HCT116 (cell line): ENCODE results near the gene POU2AF1. TPM values are rescaled to one million over a fixed set of nuclear protein-coding genes. Genes with fewer than 3 reads are reported as not detected.

Experiments used
- ATAC-seq: fragments of 200-7000 bp; cut with Tn5 transposase; 2 replicates; pipeline ENCODE4 v1.9.1; 2020; ENCODE audit warnings: mild to moderate bottlenecking, moderate library complexity
- BruUV-seq: library from RNA; stranded (reverse); fragments of 400-500 nt; replicated peaks from 2 replicates; lab custom pipeline; 2021; lab: Mats Ljungman, UMichigan
- CTCF ChIA-PET: fragments of 300-600 bp; sonication (Branson Sonifier 250); formaldehyde crosslinking; loops from one replicate; lab custom pipeline; 2021; ENCODE audit warnings: antibody characterized with exemption; lab: Charles Lee
- POLR2A ChIA-PET: fragments of 300-600, 350-600 bp; sonication (Branson Sonifier 250); formaldehyde crosslinking; loops from one replicate; lab custom pipeline; 2021; ENCODE audit warnings: antibody characterized with exemption; lab: Charles Lee
- RAD21 ChIA-PET, 2 experiments: fragments of 300-600 bp; sonication (Branson Sonifier 250); formaldehyde crosslinking; loops; one replicate each; lab custom pipeline; 2023; ENCODE audit warnings: low total read pairs in 2 of 2; ENCODE audit not compliant: uncharacterized antibody in 2 of 2, unreplicated experiment in 2 of 2, low non-redundant PET in 1 of 2; lab: Charles Lee
- DNase-seq: peaks from one replicate; pipeline ENCODE4 v3.0.0-alpha.2; 2010; ENCODE audit warnings: low read depth, low spot score
- H2AFZ ChIP-seq: fragments of 200-600 bp; shearing (Covaris generic), sonication (generic); 2 replicates; pipeline ENCODE4 v1.6.1; 2017; ENCODE audit warnings: low read depth, mixed run types, mixed read lengths, antibody characterized with exemption, low read length; ENCODE audit not compliant: poor library complexity, severe bottlenecking
- H3K27ac ChIP-seq: 2 replicates; pipeline ENCODE4 v1.5.1; 2012; ENCODE audit warnings: low read depth, low read length
- H3K27me3 ChIP-seq: fragments of 200-600 bp; sonication (generic); 2 replicates; pipeline ENCODE4 v1.6.1; 2016; ENCODE audit warnings: mixed run types, low read length, mixed read lengths; ENCODE audit not compliant: insufficient read depth
- H3K36me3 ChIP-seq, 2 experiments: fragments of 200-500 bp in 1 of 2; fragments of 200-600 bp in 1 of 2; sonication (Bioruptor generic) in 1 of 2; sonication (generic) in 1 of 2; 2 replicates each; pipeline versions ENCODE4 v1.5.1 to v1.6.1; 2014 to 2016; ENCODE audit warnings: low read length in 2 of 2, inconsistent platforms in 1 of 2, mixed read lengths in 1 of 2, mixed run types in 1 of 2; ENCODE audit not compliant: insufficient read depth in 2 of 2, control insufficient read depth in 1 of 2
- H3K4me1 ChIP-seq, 2 experiments: fragments of 200-600 bp in 1 of 2; sonication (generic) in 1 of 2; 2 replicates each; pipeline versions ENCODE4 v1.5.1 to v1.6.1; 2012 to 2017; ENCODE audit warnings: low read length in 2 of 2, inconsistent platforms in 1 of 2, mild to moderate bottlenecking in 1 of 2, mixed read lengths in 1 of 2, mixed run types in 1 of 2, moderate library complexity in 1 of 2; ENCODE audit not compliant: insufficient read depth in 2 of 2, control insufficient read depth in 1 of 2
- H3K4me2 ChIP-seq: fragments of 200-600 bp; sonication (generic); 2 replicates; pipeline ENCODE4 v1.6.1; 2017; ENCODE audit warnings: mixed run types, low read length, mixed read lengths
- H3K4me3 ChIP-seq, 2 experiments: fragments of 200-600 bp in 1 of 2; sonication (generic) in 1 of 2; replicated peaks in 1 of 2; 2 replicates each; pipeline ENCODE4 v1.5.1; 2011 to 2016; ENCODE audit warnings: low read length in 2 of 2, control low read depth in 1 of 2, low read depth in 1 of 2, mild to moderate bottlenecking in 1 of 2, mixed read lengths in 1 of 2, mixed run types in 1 of 2
- H3K79me2 ChIP-seq: fragments of 200-600 bp; sonication (generic); 2 replicates; pipeline ENCODE4 v1.6.1; 2017; ENCODE audit warnings: mild to moderate bottlenecking, mixed run types, low read length, moderate library complexity, mixed read lengths; ENCODE audit not compliant: insufficient read depth
- H3K9ac ChIP-seq: fragments of 200-600 bp; sonication (generic); 2 replicates; pipeline ENCODE4 v1.6.1; 2016; ENCODE audit warnings: low read length, mixed read lengths
- H3K9me2 ChIP-seq: fragments of 200-600 bp; sonication (generic), shearing (Covaris generic); 2 replicates; pipeline ENCODE4 v1.6.1; 2017; ENCODE audit warnings: mixed run types, mild to moderate bottlenecking, moderate library complexity; ENCODE audit not compliant: insufficient read depth
- H3K9me3 ChIP-seq, 2 experiments: fragments of 200-500 bp in 1 of 2; fragments of 200-600 bp in 1 of 2; sonication (Bioruptor generic) in 1 of 2; sonication (generic) in 1 of 2; 2 replicates each; pipeline ENCODE4 v1.6.1; 2014 to 2017; ENCODE audit warnings: low read length in 2 of 2, mixed read lengths in 2 of 2, inconsistent platforms in 1 of 2, low read depth in 1 of 2, mild to moderate bottlenecking in 1 of 2, mixed run types in 1 of 2, moderate library complexity in 1 of 2; ENCODE audit not compliant: control insufficient read depth in 1 of 2, insufficient read depth in 1 of 2
- H4K20me1 ChIP-seq: fragments of 200-600 bp; sonication (generic), shearing (Covaris generic); 2 replicates; pipeline ENCODE4 v1.6.1; 2017; ENCODE audit warnings: mixed run types, mild to moderate bottlenecking, moderate library complexity; ENCODE audit not compliant: insufficient read depth
- CEBPB ChIP-seq: IDR thresholded peaks from 2 replicates; pipeline ENCODE4 v1.6.1; 2012; ENCODE audit warnings: low read depth
- EGR1 ChIP-seq: IDR thresholded peaks from 2 replicates; pipeline ENCODE4 v1.6.1; 2012; ENCODE audit warnings: low read depth
- ELF1 ChIP-seq: IDR thresholded peaks from 2 replicates; pipeline ENCODE4 v1.6.1; 2012; ENCODE audit warnings: low read depth, borderline replicate concordance
- POLR2AphosphoS5 ChIP-seq: IDR thresholded peaks from 2 replicates; pipeline ENCODE4 v1.6.1; 2011; ENCODE audit warnings: mild to moderate bottlenecking, low read depth, low read length, moderate library complexity
- ZFX ChIP-seq: fragments of 450-650 bp; IDR thresholded peaks from 2 replicates; pipeline ENCODE4 v1.6.1; 2017
- ZNF274 ChIP-seq: fragments of 200-500 bp; sonication (Bioruptor generic); IDR thresholded peaks from 2 replicates; pipeline ENCODE4 v1.6.1; 2014; ENCODE audit warnings: mild to moderate bottlenecking, low read depth, low read length, inconsistent platforms
- intact Hi-C: fragments of 100-400 bp; cut with micrococcal nuclease; formaldehyde crosslinking; loops from 2 replicates; pipeline ENCODE4 v1.10.0; 2022
- total RNA-seq: library from RNA; stranded (reverse); gene quantifications from one replicate; pipeline ENCODE4 v1.2.1, GENCODE V29; 2021; ENCODE audit not compliant: unreplicated experiment
- TF ChIP-seq, protein P1 (sequence below): IDR thresholded peaks from 2 replicates; pipeline ENCODE4 v1.6.1; 2012
- TF ChIP-seq, protein P2 (sequence below): IDR thresholded peaks from 2 replicates; pipeline ENCODE4 v1.6.1; 2011; ENCODE audit warnings: mild to moderate bottlenecking, low read length, moderate library complexity; ENCODE audit not compliant: insufficient replicate concordance; ENCODE audit errors: extremely low read depth
- TF ChIP-seq, protein P3 (sequence below): IDR thresholded peaks from 2 replicates; pipeline ENCODE4 v1.6.1; 2012; ENCODE audit warnings: low read depth

Gene POU2AF1
- total RNA-seq, 1 experiment from 2014 or later = 0.17 TPM

DNA sequence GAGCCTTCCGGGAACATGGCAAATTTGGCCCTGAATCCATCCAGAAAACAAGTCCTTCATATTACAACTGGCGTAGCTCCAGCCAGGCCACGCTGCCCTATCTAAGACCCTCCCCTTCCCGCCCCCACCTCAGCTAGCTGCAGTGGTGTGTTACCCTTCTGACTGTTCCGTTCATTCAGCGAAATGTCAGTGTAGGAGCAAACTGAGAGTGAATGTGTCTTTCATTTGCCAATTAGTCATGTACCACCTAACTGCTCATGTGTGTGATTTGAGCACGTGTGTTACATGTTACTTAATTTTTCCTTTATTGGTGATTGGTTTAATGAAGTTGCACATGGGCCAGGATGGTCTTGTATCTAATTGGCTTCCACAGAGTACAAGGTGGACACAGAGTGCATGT is 34.8 kb upstream of the POU2AF1 start:
- TF ChIP-seq ELF1 (no peak), EGR1 (no peak), CEBPB (no peak), ZNF274 (no peak), POLR2AphosphoS5 (no peak), ZFX (no peak)
- TF ChIP-seq, protein P1, sequence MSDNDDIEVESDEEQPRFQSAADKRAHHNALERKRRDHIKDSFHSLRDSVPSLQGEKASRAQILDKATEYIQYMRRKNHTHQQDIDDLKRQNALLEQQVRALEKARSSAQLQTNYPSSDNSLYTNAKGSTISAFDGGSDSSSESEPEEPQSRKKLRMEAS = no peak
- TF ChIP-seq, protein P2, sequence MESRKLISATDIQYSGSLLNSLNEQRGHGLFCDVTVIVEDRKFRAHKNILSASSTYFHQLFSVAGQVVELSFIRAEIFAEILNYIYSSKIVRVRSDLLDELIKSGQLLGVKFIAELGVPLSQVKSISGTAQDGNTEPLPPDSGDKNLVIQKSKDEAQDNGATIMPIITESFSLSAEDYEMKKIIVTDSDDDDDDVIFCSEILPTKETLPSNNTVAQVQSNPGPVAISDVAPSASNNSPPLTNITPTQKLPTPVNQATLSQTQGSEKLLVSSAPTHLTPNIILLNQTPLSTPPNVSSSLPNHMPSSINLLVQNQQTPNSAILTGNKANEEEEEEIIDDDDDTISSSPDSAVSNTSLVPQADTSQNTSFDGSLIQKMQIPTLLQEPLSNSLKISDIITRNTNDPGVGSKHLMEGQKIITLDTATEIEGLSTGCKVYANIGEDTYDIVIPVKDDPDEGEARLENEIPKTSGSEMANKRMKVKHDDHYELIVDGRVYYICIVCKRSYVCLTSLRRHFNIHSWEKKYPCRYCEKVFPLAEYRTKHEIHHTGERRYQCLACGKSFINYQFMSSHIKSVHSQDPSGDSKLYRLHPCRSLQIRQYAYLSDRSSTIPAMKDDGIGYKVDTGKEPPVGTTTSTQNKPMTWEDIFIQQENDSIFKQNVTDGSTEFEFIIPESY = no peak
- TF ChIP-seq, protein P3, sequence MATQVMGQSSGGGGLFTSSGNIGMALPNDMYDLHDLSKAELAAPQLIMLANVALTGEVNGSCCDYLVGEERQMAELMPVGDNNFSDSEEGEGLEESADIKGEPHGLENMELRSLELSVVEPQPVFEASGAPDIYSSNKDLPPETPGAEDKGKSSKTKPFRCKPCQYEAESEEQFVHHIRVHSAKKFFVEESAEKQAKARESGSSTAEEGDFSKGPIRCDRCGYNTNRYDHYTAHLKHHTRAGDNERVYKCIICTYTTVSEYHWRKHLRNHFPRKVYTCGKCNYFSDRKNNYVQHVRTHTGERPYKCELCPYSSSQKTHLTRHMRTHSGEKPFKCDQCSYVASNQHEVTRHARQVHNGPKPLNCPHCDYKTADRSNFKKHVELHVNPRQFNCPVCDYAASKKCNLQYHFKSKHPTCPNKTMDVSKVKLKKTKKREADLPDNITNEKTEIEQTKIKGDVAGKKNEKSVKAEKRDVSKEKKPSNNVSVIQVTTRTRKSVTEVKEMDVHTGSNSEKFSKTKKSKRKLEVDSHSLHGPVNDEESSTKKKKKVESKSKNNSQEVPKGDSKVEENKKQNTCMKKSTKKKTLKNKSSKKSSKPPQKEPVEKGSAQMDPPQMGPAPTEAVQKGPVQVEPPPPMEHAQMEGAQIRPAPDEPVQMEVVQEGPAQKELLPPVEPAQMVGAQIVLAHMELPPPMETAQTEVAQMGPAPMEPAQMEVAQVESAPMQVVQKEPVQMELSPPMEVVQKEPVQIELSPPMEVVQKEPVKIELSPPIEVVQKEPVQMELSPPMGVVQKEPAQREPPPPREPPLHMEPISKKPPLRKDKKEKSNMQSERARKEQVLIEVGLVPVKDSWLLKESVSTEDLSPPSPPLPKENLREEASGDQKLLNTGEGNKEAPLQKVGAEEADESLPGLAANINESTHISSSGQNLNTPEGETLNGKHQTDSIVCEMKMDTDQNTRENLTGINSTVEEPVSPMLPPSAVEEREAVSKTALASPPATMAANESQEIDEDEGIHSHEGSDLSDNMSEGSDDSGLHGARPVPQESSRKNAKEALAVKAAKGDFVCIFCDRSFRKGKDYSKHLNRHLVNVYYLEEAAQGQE = no peak
- TF ChIP-seq, all 23 proteins: peak for 0
- H4K20me1 ChIP-seq = no peaks in the 10 kb centered on the region
- H3K9me3 ChIP-seq = no peaks in the 10 kb centered on the region
- RAD21 ChIA-PET = no interaction called here
- H3K27ac ChIP-seq = no peak overlapping the region
- intact Hi-C loops = no loop called here
- H3K36me3 ChIP-seq = no peaks in the 10 kb centered on the region
- H3K27me3 ChIP-seq = peaks cover 7% of the 10 kb centered on the region
- DNase-seq (no peak), ATAC-seq (no peak)
- no peaks in the 10 kb centered on the region for H3K9me2 ChIP-seq
- CTCF ChIA-PET = no interaction called here
- no TSS peak for BruUV-seq
- no peak overlapping the region for H3K4me3 ChIP-seq
- no peaks in the 10 kb centered on the region for H3K4me1 ChIP-seq
- H2AFZ ChIP-seq = no peak overlapping the region
- no peaks in the 10 kb centered on the region for H3K79me2 ChIP-seq
- no peak overlapping the region for H3K4me2 ChIP-seq
- POLR2A ChIA-PET = no interaction called here
- H3K9ac ChIP-seq = no peak overlapping the region
